ENCODE data around the gene BEGAIN.

- TF ChIP-seq CTCF (IDR thresholded peaks at IDR 0.05): no peak
- TF ChIP-seq EP300 (IDR thresholded peaks at IDR 0.05): no peak
- TF ChIP-seq POLR2A (IDR thresholded peaks at IDR 0.05): no peak
Measured at GRCh38 chr14:100553471-100553870, 33.7 kb downstream of the BEGAIN start.

Measured in ovary (tissue), 3 donors.